Cardiac muscle cell (in vitro differentiated cells and primary cell): ENCODE data around the gene RAI1. TPM values are rescaled to one million over a fixed set of nuclear protein-coding genes. Genes with fewer than 3 reads are reported as not detected.

Experiments
- DNase-seq, 2 donors: peaks; one replicate each; pipeline versions ENCODE4 v3.0.0 to v3.0.0-alpha.2; 2010 to 2017; ENCODE audit warnings: low read depth in 1 of 2, low spot score in 1 of 2
- H3K27ac ChIP-seq: fragments of 200-600 bp; sonication (generic); 2 replicates; pipeline ENCODE4 v1.5.1; 2016
- H3K27me3 ChIP-seq: fragments of 200-600 bp; sonication (generic); 2 replicates; pipeline ENCODE4 v1.6.0; 2016; ENCODE audit warnings: control low read depth
- H3K36me3 ChIP-seq: fragments of 200-600 bp; sonication (generic); 2 replicates; pipeline ENCODE4 v1.5.1; 2016; ENCODE audit warnings: control low read depth
- H3K4me1 ChIP-seq: fragments of 200-600 bp; sonication (generic); 2 replicates; pipeline ENCODE4 v1.8.1; 2017; ENCODE audit warnings: low read depth, mild to moderate bottlenecking, mixed run types
- H3K4me3 ChIP-seq: fragments of 200-600 bp; sonication (generic); 2 replicates; pipeline ENCODE4 v1.5.1; 2016; ENCODE audit warnings: mild to moderate bottlenecking
- H3K9me3 ChIP-seq: fragments of 200-600 bp; sonication (generic); 2 replicates; pipeline ENCODE4 v1.5.1; 2017; ENCODE audit warnings: low read depth, mild to moderate bottlenecking, control low read depth
- polyA plus RNA-seq: library from polyadenylated mRNA; unstranded; fragments of >200 nt; fragmentation: Nextera tagmentation; extraction: Ambion mirVana; gene quantifications from 2 replicates; pipeline ENCODE4 v1.2.1, GENCODE V29; 2016
- total RNA-seq: library from RNA; depleted of rRNA; stranded (reverse); fragments of >200 nt; gene quantifications from 2 replicates; pipeline ENCODE4 v1.2.3, GENCODE V29; 2016
- TF ChIP-seq, protein P1 (sequence below): IDR thresholded peaks from 2 replicates; pipeline ENCODE4 v1.5.1; 2012; ENCODE audit warnings: low read depth, mild to moderate bottlenecking, low read length

RAI1 gene
- total and polyA plus RNA-seq, 2 experiments from 2014 or later: 20.2 to 46.2 TPM

DNA sequence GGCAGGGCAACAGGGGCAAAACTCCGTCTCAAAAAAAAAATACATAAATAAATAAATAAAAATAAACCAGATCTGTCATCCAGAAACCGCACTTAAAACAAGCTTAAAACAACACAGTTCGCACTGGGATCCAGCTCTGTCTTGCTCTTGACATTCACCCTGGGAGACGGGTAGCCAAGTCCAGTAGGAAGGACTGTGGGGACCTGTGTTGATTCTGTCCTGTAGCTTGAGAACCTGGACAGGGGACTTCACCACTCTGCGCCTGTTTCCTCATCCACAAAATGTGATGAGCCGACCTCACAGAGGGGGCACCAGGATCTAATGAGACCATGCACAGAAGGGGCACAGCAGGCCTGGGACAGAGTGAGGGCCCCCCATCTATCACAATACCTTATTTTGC, 1.5 kb upstream of the RAI1 start:
- H3K27me3 ChIP-seq: peaks cover 30% of the 10 kb centered on the region
- H3K36me3 ChIP-seq: no peaks in the 10 kb centered on the region
- H3K4me1 ChIP-seq: peaks cover 4% of the 10 kb centered on the region
- TF ChIP-seq, protein P1, sequence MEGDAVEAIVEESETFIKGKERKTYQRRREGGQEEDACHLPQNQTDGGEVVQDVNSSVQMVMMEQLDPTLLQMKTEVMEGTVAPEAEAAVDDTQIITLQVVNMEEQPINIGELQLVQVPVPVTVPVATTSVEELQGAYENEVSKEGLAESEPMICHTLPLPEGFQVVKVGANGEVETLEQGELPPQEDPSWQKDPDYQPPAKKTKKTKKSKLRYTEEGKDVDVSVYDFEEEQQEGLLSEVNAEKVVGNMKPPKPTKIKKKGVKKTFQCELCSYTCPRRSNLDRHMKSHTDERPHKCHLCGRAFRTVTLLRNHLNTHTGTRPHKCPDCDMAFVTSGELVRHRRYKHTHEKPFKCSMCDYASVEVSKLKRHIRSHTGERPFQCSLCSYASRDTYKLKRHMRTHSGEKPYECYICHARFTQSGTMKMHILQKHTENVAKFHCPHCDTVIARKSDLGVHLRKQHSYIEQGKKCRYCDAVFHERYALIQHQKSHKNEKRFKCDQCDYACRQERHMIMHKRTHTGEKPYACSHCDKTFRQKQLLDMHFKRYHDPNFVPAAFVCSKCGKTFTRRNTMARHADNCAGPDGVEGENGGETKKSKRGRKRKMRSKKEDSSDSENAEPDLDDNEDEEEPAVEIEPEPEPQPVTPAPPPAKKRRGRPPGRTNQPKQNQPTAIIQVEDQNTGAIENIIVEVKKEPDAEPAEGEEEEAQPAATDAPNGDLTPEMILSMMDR: no peak
- H3K27ac ChIP-seq: no peak overlapping the region
- no peak overlapping the region for H3K4me3 ChIP-seq
- DNase-seq: no peak
- no peaks in the 10 kb centered on the region for H3K9me3 ChIP-seq

DNA sequence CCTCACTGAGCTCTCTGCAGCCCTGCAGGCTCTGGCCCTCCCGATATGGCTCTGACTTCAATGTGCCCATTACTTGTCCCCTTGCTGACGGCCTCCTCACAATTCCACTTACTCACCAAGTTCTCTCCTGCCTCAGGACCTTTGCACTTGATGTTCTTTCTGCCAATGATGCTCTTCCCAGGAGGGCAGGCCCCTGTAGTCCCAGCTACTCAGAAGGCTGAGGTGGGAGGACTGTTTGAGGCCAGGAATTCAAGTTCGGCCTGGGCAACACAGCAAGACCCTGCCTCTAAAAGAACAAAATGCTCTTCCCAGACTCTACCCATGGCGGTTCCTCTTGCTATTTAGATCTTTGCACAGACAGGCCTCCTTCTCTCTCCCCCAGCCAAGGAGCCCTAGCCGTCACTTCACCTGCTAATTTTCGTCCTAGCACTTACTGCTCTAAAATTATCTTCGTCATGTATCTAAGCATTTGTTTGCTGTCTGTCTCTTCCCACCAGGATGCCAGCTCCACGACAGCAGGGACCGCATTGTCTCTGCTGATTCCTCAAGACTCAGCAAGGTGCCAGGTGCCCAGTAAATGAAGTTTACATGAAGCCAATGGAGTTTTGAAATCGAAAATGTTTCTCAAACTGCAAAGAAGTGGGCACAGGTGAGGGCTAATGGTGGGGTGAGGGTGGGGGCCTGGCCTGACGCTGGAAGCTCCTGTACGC, 626 bp upstream of the RAI1 start:
- Histone ChIP-seq H3K27me3 (peaks cover 25% of the 10 kb centered on the region), H3K4me3 (no peak overlapping the region), H3K27ac (no peak overlapping the region)

DNA sequence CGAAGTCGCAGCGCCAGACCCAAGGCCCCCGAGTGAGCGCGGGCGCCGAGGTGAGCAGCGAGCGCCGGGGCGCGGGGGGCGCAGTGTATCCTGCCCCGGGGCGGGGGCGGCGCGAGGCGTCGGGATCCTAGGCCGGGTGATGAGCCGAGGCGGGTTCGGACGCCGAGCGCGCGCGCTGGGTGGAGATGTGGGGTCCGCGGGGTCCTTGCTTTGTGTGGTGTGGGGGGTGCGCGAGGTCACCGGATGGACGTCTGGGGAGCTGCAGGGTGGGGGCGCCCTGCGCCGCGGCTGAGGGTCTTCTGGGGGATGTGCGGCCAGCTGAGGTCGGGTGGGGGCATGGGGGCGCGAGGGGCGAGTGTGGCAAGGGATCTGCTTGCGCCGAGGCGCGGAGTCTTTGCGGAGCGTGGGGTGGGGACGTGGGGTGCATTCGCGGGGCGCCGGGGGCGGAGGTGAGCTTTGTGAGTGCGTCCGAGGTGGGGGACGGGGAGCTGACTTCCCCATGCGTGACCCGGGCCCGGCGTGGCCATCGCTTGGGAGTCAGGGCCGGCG, 560 bp downstream of the RAI1 start:
- TF ChIP-seq, protein P1: no peak
- H3K4me1 ChIP-seq: peaks cover 8% of the 10 kb centered on the region
- no peaks in the 10 kb centered on the region for H3K36me3 ChIP-seq
- peak overlapping the region; percentile 90 for H3K27ac ChIP-seq
- peak overlapping the region; percentile 78 for H3K4me3 ChIP-seq
- no peak for DNase-seq
- H3K9me3 ChIP-seq: no peaks in the 10 kb centered on the region
- peaks cover 21% of the 10 kb centered on the region for H3K27me3 ChIP-seq

More for the DNA sequence above, 626 bp upstream of the RAI1 start:
- H3K36me3 ChIP-seq: no peaks in the 10 kb centered on the region
- no peak for DNase-seq
- H3K4me1 ChIP-seq: peaks cover 4% of the 10 kb centered on the region
- TF ChIP-seq, protein P1: no peak
- H3K9me3 ChIP-seq: no peaks in the 10 kb centered on the region

DNA sequence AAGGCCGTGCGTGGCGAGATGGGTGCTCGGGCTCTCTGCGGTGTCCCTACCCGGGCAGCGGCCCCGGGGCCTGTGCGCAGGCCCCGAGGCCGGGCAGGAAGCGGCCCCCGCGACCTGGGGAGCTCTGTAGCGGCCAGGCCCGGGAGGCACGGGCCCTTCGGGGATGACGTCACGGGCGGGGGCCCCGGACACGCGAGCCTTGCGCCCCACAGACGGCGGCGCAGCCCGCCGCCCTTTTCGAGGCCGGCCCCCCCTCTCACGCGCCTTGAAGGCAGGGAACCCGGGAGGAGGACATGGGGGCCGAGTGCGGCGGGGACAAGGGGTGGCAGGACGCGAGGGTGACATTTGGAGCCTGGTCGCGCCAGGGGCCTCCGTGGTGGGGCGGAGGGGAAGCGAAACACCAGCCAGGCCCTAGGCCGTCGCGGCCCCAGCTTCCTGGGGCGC, 1.1 kb downstream of the RAI1 start:
- Histone ChIP-seq H3K27ac (peak overlapping the region; percentile 90), H3K4me1 (peaks cover 8% of the 10 kb centered on the region), H3K36me3 (no peaks in the 10 kb centered on the region), H3K4me3 (peak overlapping the region; percentile 78), H3K27me3 (peaks cover 21% of the 10 kb centered on the region), H3K9me3 (no peaks in the 10 kb centered on the region)
- DNase-seq: peak; percentile 45 to 62
- TF ChIP-seq, protein P1: no peak

DNA sequence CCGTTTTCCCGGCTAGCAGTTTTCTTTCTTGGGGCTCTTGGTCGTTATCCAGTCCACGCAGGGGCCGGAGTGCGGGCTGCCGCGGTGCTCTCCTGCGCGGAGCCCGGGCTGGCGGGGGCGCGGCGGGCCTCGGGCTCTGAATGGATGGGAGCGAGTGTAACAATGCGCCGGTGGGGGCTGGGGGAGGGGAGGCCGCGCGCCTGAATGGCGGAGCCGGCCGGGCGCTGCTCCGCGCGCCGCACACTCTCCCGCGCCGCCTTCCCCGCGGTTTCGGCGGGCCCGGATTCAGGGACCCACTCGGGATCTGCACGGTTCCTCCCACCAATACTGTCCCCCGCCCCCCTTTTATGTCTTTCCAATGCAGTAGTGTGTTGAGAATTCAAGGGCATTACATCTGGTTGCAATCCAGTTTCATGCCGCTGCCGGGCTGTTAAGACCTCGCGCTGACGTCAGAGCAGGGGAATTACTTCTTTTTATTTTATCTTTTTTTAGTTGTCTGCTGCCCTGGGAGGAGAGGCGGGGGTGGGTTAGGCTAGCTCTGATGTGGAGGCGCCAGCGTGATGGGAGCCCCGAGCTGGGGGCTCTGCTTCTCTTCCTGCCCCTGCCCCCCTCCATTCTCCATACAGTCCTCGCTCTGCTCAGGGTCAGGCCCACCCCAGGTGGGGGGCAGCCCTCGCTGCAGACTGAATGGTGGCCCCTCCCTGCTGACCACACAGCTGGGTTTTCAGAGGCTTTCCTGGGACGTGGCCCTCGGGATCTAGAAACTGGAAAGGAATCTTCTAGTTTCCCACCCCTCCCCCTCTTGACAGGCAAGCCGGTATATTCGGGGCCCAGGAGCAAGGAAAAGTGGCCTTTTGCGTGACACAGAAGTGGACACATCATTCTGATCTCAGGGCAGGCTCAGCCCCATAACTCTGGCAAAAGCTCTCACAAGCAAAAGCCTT, 1.8 kb downstream of the RAI1 start:
- peak overlapping the region; percentile 76 for H3K27ac ChIP-seq
- TF ChIP-seq, protein P1: no peak

More for the DNA sequence above, 1.8 kb downstream of the RAI1 start:
- peak overlapping the region; percentile 78 for H3K4me3 ChIP-seq
- H3K27me3 ChIP-seq: peaks cover 21% of the 10 kb centered on the region
- H3K9me3 ChIP-seq: no peaks in the 10 kb centered on the region
- peaks cover 8% of the 10 kb centered on the region for H3K4me1 ChIP-seq
- peak; percentile 82 to 89 for DNase-seq
- H3K36me3 ChIP-seq: no peaks in the 10 kb centered on the region
